AG04449 (cell line): ENCODE data around the gene KCNH1.

Source experiments
- CTCF ChIA-PET: fragments of 350-600 bp; formaldehyde crosslinking; extraction: SDS; loops from one replicate; lab custom pipeline; 2021; ENCODE audit warnings: antibody characterized with exemption; lab: Yijun Ruan, JAX
- POLR2A ChIA-PET: fragments of 400-600, 350-600 bp; formaldehyde crosslinking; extraction: SDS; loops from one replicate; lab custom pipeline; 2020; ENCODE audit warnings: antibody characterized with exemption, inconsistent platforms; lab: Yijun Ruan, JAX
- DNase-seq: peaks from one replicate; pipeline ENCODE4 v3.0.0-alpha.2; 2010; ENCODE audit warnings: low read depth, low spot score
- H3K4me3 ChIP-seq: 2 replicates; pipeline ENCODE4 v1.5.1; 2011; ENCODE audit warnings: low read depth, mild to moderate bottlenecking, control low read depth, low read length
- CTCF ChIP-seq: IDR thresholded peaks from one replicate; pipeline ENCODE4 v1.5.1; 2011; ENCODE audit warnings: mild to moderate bottlenecking, moderate library complexity, low read length, control low read depth, inconsistent platforms; ENCODE audit not compliant: insufficient read depth; ENCODE audit errors: missing control alignments

The KCNH1 gene

DNA sequence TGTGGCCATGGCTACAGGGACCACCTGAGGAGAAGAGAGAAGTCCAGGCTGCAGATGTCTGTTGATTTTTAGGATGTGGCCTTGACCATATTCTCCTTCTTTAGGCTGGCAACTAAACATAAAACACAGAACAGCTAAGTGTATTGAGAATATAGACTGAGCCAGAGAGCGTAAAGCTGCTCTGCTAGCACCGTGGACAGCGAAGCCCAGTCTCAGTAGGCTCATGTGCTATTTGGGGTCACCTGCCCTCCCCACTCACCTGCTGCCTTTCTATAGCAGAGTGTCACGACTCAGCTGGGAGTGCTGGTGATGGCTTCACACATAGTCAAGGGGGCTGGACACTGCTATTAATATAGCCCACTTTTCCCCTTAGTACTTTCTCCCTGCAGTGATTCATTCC is 278.5 kb downstream of the KCNH1 start:
- ChIA-PET POLR2A (no interaction called here), CTCF (interaction anchor here (1.2 kb wide), 1 partner anchor 10 kb away, joined by 4 read pairs; no protein-coding TSS in a partner anchor)
- H3K4me3 ChIP-seq: no peak overlapping the region
- no peak for TF ChIP-seq CTCF
- no peak for DNase-seq

GRCh38 chr1:210853276-210853675 is 280.7 kb downstream of the KCNH1 start:
- no peak for TF ChIP-seq CTCF
- POLR2A ChIA-PET: interaction anchor here (0.6 kb wide), 2 partner anchors 13 to 113 kb away, joined by 3 read pairs; no protein-coding TSS in a partner anchor
- CTCF ChIA-PET: no interaction called here
- DNase-seq: no peak
- no peak overlapping the region for H3K4me3 ChIP-seq

DNA sequence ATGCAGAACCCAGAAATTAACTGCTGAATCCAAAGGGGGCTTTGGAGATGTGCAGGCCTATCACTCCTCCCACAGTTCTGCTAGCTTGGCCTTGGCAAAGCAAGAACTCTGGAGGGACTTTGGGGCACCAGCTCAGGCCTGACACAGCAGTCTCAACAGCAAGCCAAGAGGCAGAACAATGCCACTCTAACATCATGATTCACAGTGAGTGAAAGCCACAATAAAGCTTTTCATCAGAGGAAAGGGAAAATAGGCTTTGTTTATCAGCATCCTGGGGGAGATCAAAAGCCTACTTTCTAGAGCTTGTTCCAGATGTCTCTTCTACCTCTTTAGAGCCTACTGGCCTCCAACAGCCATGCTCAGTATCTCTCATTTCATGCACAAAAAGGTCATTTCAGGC is 283.4 kb downstream of the KCNH1 start:
- ChIA-PET CTCF (no interaction called here), POLR2A (no interaction called here)
- no peak for DNase-seq
- no peak for TF ChIP-seq CTCF
- no peak overlapping the region for H3K4me3 ChIP-seq

DNA sequence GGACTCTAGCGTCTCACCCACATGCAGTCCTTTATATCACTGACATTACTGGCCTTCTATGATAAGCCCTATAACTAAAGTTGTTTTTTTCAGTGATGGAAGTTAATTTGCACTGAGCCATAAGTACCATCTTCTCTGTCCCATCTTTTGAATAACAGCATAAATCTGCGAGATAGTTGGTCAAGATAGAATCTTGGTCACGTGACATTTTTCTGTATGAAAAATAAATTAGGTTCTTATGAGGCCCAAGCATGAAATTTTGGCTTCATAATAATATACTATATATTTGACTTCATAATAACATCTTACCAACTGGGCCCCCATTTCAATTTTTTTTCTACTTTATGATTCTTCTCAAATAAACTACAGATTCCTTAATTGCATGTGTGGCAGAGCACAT is 285.5 kb downstream of the KCNH1 start:
- no peak overlapping the region for H3K4me3 ChIP-seq
- ChIA-PET CTCF (no interaction called here), POLR2A (no interaction called here)
- TF ChIP-seq CTCF: no peak
- no peak for DNase-seq

- TF ChIP-seq CTCF: no peak
- DNase-seq: no peak
- H3K4me3 ChIP-seq: no peak overlapping the region
- CTCF ChIA-PET: interaction anchor here (1.2 to 1.5 kb wide), 2 partner anchors 14 to 291 kb away, joined by 3 read pairs; partner anchors contain the start of gene KCNH1
- POLR2A ChIA-PET: no interaction called here
Observed at GRCh38 chr1:210841926-210842625, 291.9 kb downstream of the KCNH1 start.

DNA sequence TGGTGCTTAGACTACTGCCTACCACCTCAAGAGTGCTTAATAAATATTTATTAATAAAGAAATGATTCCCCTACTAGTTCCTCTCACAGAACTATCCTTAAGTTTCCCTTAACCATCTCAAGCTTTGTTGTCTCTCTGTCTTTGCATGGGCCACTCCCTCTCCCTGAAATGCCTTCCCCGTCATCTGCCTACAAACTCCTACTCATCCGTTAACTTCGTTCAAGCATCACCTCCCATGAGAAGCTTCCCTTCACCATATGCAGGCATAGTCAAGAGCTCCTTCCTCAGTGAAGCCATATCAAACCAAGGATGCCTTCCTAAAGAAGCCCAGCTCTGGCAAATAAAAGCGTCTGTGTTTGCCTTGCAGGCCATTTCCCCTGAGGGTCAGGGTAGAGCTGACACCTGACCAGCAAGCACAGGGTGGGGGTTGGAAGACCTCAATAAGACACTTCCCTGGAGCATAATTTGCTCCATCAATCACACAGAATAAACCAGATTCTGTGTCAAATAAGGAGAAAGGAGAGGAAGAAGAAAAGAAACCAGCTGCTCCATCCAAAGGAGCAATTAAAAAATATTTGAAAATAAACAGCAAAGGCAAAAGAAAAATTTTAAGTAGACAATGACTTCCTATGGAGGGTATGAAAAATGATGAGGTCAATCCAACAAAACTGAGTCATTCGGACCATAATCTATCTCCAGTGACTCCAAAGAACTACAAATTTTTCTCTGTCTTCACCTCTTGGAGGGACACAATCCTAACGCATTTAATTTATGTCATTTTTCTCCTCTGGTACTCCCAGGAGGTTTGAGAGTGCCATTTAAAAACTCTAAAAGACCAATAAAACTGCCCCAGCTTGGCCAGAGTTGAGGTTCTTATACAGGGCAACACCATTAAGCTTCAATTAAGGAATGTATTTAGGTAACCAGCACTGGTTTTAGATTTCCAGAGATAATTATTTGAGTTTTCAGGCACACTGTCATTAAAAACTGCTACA is 303.6 kb downstream of the KCNH1 start:
- POLR2A ChIA-PET: no interaction called here
- no peak for TF ChIP-seq CTCF
- DNase-seq: no peak
- no peak overlapping the region for H3K4me3 ChIP-seq
- CTCF ChIA-PET: no interaction called here
